HAP-1 (cell line): ENCODE data around the gene USP48.
A peak's percentile ranks its signal among the peaks of the same experiment; 100 is the strongest.

Experiments
- DNase-seq, 2 experiments: peaks; one replicate each; pipeline ENCODE4 v3.0.0-alpha.2; 2016 to 2020; ENCODE audit warnings: low spot score in 2 of 2
- H3K27me3 ChIP-seq: fragments of 250-450 bp; sonication (Bioruptor Pico); 2 replicates; pipeline ENCODE4 v1.5.1; 2020; ENCODE audit warnings: low read depth, mild to moderate bottlenecking, moderate library complexity
- H3K36me3 ChIP-seq: fragments of 250-450 bp; sonication (Bioruptor Pico); replicated peaks from 2 replicates; pipeline ENCODE4 v1.5.1; 2020; ENCODE audit warnings: mild to moderate bottlenecking
- H3K4me1 ChIP-seq: fragments of 250-450 bp; sonication (Bioruptor Pico); 2 replicates; pipeline ENCODE4 v1.5.1; 2020; ENCODE audit warnings: mild to moderate bottlenecking
- H3K4me3 ChIP-seq: fragments of 250-450 bp; sonication (Bioruptor Pico); 2 replicates; pipeline ENCODE4 v1.5.1; 2020; ENCODE audit warnings: mild to moderate bottlenecking, moderate library complexity
- H3K9me3 ChIP-seq: fragments of 250-450 bp; sonication (Bioruptor Pico); 2 replicates; pipeline ENCODE4 v1.5.1; 2020; ENCODE audit warnings: mild to moderate bottlenecking, moderate library complexity
- in situ Hi-C: fragments of 300-500 bp; cut with MboI; formaldehyde crosslinking; loops from 3 replicates; pipeline ENCODE4 v1.14.3; 2020; ENCODE audit warnings: low sequenced_read_pairs, inconsistent platforms, mixed read lengths

Gene USP48

GRCh38 chr1:21761052-21761451 lies 21.9 kb downstream of the USP48 start:
- H3K9me3 ChIP-seq: no peaks in the 10 kb centered on the region
- DNase-seq: no peak
- peaks cover 30% of the 10 kb centered on the region for H3K4me1 ChIP-seq
- no peaks in the 10 kb centered on the region for H3K27me3 ChIP-seq
- no peak overlapping the region for H3K4me3 ChIP-seq
- in situ Hi-C loops: no loop called here
- peaks cover 4% of the 10 kb centered on the region for H3K36me3 ChIP-seq

GRCh38 chr1:21759818-21760217 lies 23.1 kb downstream of the USP48 start:
- H3K27me3 ChIP-seq: no peaks in the 10 kb centered on the region
- no peak for DNase-seq
- no peak overlapping the region for H3K4me3 ChIP-seq
- no peaks in the 10 kb centered on the region for H3K9me3 ChIP-seq
- peaks cover 15% of the 10 kb centered on the region for H3K36me3 ChIP-seq
- peaks cover 18% of the 10 kb centered on the region for H3K4me1 ChIP-seq
- in situ Hi-C loops: no loop called here

GRCh38 chr1:21759182-21759581 lies 23.8 kb downstream of the USP48 start:
- H3K27me3 ChIP-seq: no peaks in the 10 kb centered on the region
- DNase-seq: no peak
- H3K4me1 ChIP-seq: peaks cover 15% of the 10 kb centered on the region
- peaks cover 21% of the 10 kb centered on the region for H3K36me3 ChIP-seq
- H3K9me3 ChIP-seq: no peaks in the 10 kb centered on the region
- in situ Hi-C loops: no loop called here
- H3K4me3 ChIP-seq: no peak overlapping the region

GRCh38 chr1:21758614-21759013 lies 24.3 kb downstream of the USP48 start:
- no peak for DNase-seq
- in situ Hi-C loops: no loop called here
- Histone ChIP-seq H3K36me3 (peaks cover 22% of the 10 kb centered on the region), H3K4me1 (peaks cover 9% of the 10 kb centered on the region), H3K9me3 (no peaks in the 10 kb centered on the region), H3K4me3 (no peak overlapping the region), H3K27me3 (no peaks in the 10 kb centered on the region)

GRCh38 chr1:21756393-21757089 lies 26.4 kb downstream of the USP48 start:
- Histone ChIP-seq H3K36me3 (peaks cover 34% of the 10 kb centered on the region), H3K4me1 (peaks cover 14% of the 10 kb centered on the region), H3K4me3 (no peak overlapping the region), H3K27me3 (no peaks in the 10 kb centered on the region), H3K9me3 (no peaks in the 10 kb centered on the region)
- DNase-seq: no peak
- in situ Hi-C loops: no loop called here

- H3K4me3 ChIP-seq: no peak overlapping the region
- peaks cover 34% of the 10 kb centered on the region for H3K36me3 ChIP-seq
- no peak for DNase-seq
- H3K9me3 ChIP-seq: no peaks in the 10 kb centered on the region
- in situ Hi-C loops: no loop called here
- no peaks in the 10 kb centered on the region for H3K27me3 ChIP-seq
- peaks cover 27% of the 10 kb centered on the region for H3K4me1 ChIP-seq
These were observed 27.9 kb downstream of the USP48 start for GRCh38 chr1:21755067-21755466.

- Histone ChIP-seq H3K27me3 (no peaks in the 10 kb centered on the region), H3K4me3 (no peak overlapping the region), H3K4me1 (peaks cover 30% of the 10 kb centered on the region), H3K36me3 (peaks cover 34% of the 10 kb centered on the region), H3K9me3 (no peaks in the 10 kb centered on the region)
- in situ Hi-C loops: no loop called here
- DNase-seq: no peak
These were observed 28.4 kb downstream of the USP48 start for GRCh38 chr1:21754583-21754982.

- in situ Hi-C loops: no loop called here
- peaks cover 26% of the 10 kb centered on the region for H3K4me1 ChIP-seq
- H3K9me3 ChIP-seq: no peaks in the 10 kb centered on the region
- H3K4me3 ChIP-seq: no peak overlapping the region
- no peak for DNase-seq
- no peaks in the 10 kb centered on the region for H3K27me3 ChIP-seq
- H3K36me3 ChIP-seq: peaks cover 46% of the 10 kb centered on the region
These were observed 30.8 kb downstream of the USP48 start for GRCh38 chr1:21752186-21752585.

- peaks cover 26% of the 10 kb centered on the region for H3K4me1 ChIP-seq
- no peaks in the 10 kb centered on the region for H3K27me3 ChIP-seq
- in situ Hi-C loops: no loop called here
- peaks cover 47% of the 10 kb centered on the region for H3K36me3 ChIP-seq
- no peak overlapping the region for H3K4me3 ChIP-seq
- DNase-seq: peak in 1 of 2 experiments; percentile 99
- no peaks in the 10 kb centered on the region for H3K9me3 ChIP-seq
These were observed 31.7 kb downstream of the USP48 start for GRCh38 chr1:21751281-21751680.

GRCh38 chr1:21750841-21751240 lies 32.1 kb downstream of the USP48 start:
- Histone ChIP-seq H3K36me3 (peaks cover 44% of the 10 kb centered on the region), H3K27me3 (no peaks in the 10 kb centered on the region), H3K9me3 (no peaks in the 10 kb centered on the region), H3K4me1 (peaks cover 26% of the 10 kb centered on the region), H3K4me3 (no peak overlapping the region)
- in situ Hi-C loops: no loop called here
- DNase-seq: peak in 1 of 2 experiments; percentile 90

GRCh38 chr1:21749859-21750468 lies 33.0 kb downstream of the USP48 start:
- DNase-seq: no peak
- Histone ChIP-seq H3K36me3 (peaks cover 41% of the 10 kb centered on the region), H3K4me1 (peaks cover 26% of the 10 kb centered on the region), H3K27me3 (no peaks in the 10 kb centered on the region), H3K9me3 (no peaks in the 10 kb centered on the region), H3K4me3 (no peak overlapping the region)
- in situ Hi-C loops: no loop called here

GRCh38 chr1:21749109-21749508 lies 33.8 kb downstream of the USP48 start:
- Histone ChIP-seq H3K36me3 (peaks cover 35% of the 10 kb centered on the region), H3K4me1 (peaks cover 26% of the 10 kb centered on the region), H3K9me3 (no peaks in the 10 kb centered on the region), H3K27me3 (no peaks in the 10 kb centered on the region), H3K4me3 (no peak overlapping the region)
- in situ Hi-C loops: no loop called here
- DNase-seq: no peak

GRCh38 chr1:21743476-21743875 lies 39.5 kb downstream of the USP48 start:
- no peaks in the 10 kb centered on the region for H3K27me3 ChIP-seq
- no peaks in the 10 kb centered on the region for H3K9me3 ChIP-seq
- H3K4me1 ChIP-seq: peaks cover 2% of the 10 kb centered on the region; the same call in 1 of the 2 replicates
- in situ Hi-C loops: no loop called here
- no peak for DNase-seq
- peaks cover 24% of the 10 kb centered on the region for H3K36me3 ChIP-seq
- no peak overlapping the region for H3K4me3 ChIP-seq

- in situ Hi-C loops: no loop called here
- H3K4me1 ChIP-seq: peaks cover 2% of the 10 kb centered on the region; the same call in 1 of the 2 replicates
- H3K36me3 ChIP-seq: peaks cover 19% of the 10 kb centered on the region
- H3K27me3 ChIP-seq: no peaks in the 10 kb centered on the region
- H3K4me3 ChIP-seq: no peak overlapping the region
- DNase-seq: no peak
- H3K9me3 ChIP-seq: no peaks in the 10 kb centered on the region
These were observed 40.4 kb downstream of the USP48 start for GRCh38 chr1:21742578-21742977.
